Thyroid gland (tissue), 4 donors: ENCODE measurements around the gene ZBBX. TPM values are rescaled to one million over a fixed set of nuclear protein-coding genes. Genes with fewer than 3 reads are reported as not detected.
A peak's percentile ranks its signal among the peaks of the same experiment; 100 is the strongest.
"Not testable (repeated sequence)": the region's sequence is repeated elsewhere in the genome, so short reads cannot be mapped to it uniquely, and the experiment has no call there.

Experiments
- DNase-seq, 2 donors: peaks; one replicate each; pipeline ENCODE4 v3.0.0-alpha.2; 2019
- H3K27ac ChIP-seq, 3 donors: fragments of 200-600 bp; sonication (generic); 1 replicate in 2 of 3; 2 replicates in 1 of 3; pipeline ENCODE4 v1.5.1; 2016 to 2019; ENCODE audit warnings: mild to moderate bottlenecking in 1 of 3, moderate library complexity in 1 of 3
- H3K27me3 ChIP-seq: fragments of 200-600 bp; sonication (generic); one replicate; pipeline ENCODE4 v1.5.1; 2019
- H3K36me3 ChIP-seq, 2 donors: fragments of 200-600 bp; sonication (generic); one replicate each; pipeline ENCODE4 v1.5.1; 2016 to 2019
- H3K4me1 ChIP-seq, 2 donors: fragments of 200-600 bp; sonication (generic); one replicate each; pipeline ENCODE4 v1.5.1; 2017 to 2019
- H3K4me3 ChIP-seq, 3 donors: fragments of 200-600 bp; sonication (generic); replicated peaks in 1 of 3; 1 replicate in 2 of 3; 2 replicates in 1 of 3; pipeline ENCODE4 v1.5.1; 2016; ENCODE audit warnings: mild to moderate bottlenecking in 1 of 3
- H3K9me3 ChIP-seq: fragments of 200-600 bp; sonication (generic); one replicate; pipeline ENCODE4 v1.5.1; 2017
- CTCF ChIP-seq, 6 experiments: fragments of 200-600 bp in 3 of 6; fragments of 450-650 bp in 3 of 6; sonication (generic) in 3 of 6; IDR thresholded peaks; one replicate each; pipeline ENCODE4 v1.5.1; 2016 to 2019; ENCODE audit warnings: antibody characterized with exemption in 6 of 6, mild to moderate bottlenecking in 2 of 6, inconsistent platforms in 1 of 6, moderate library complexity in 1 of 6
- POLR2A ChIP-seq, 2 donors: fragments of 450-650 bp; IDR thresholded peaks; one replicate each; pipeline ENCODE4 v1.6.1; 2017; ENCODE audit warnings: antibody characterized with exemption in 2 of 2, mild to moderate bottlenecking in 2 of 2, moderate library complexity in 1 of 2
- WGBS, 2 donors: methylation state at CpG; one replicate each; pipeline ENCODE4 v1.1.5; 2017; 5-methylcytosine and 5-hydroxymethylcytosine counted together
- intact Hi-C: fragments of 100-400 bp; cut with DNase I; formaldehyde crosslinking; loops from one replicate; pipeline ENCODE4 v1.15.1; 2023
- total RNA-seq, 4 donors: library from RNA; depleted of rRNA; stranded (reverse); fragments of >200 nt; gene quantifications; one replicate each; pipeline ENCODE4 v1.2.3, GENCODE V29; 2016

ZBBX gene
- not detected for total RNA-seq

GRCh38 chr3:167380004-167380689 lies at the start of gene ZBBX:
Gene ZBBX (minus strand): TSS chr3:167380297. CDS start chr3:167372901, 7,396 bp downstream.
- Histone ChIP-seq H3K27me3 (no peaks in the 10 kb centered on the region), H3K9me3 (no peaks in the 10 kb centered on the region), H3K4me1 (peaks cover 0 to 4% of the 10 kb centered on the region in 2 donors), H3K27ac (no peak within 1 kb of the TSS), H3K36me3 (no peaks in the 10 kb centered on the region), H3K4me3 (no peak within 1 kb of the TSS)
- peak; percentile 77 to 84 for DNase-seq
- 4 to 7% methylated on average over 3 to 18 of the region's 28 CpGs for WGBS, 2 donors
- TF ChIP-seq POLR2A (IDR thresholded peaks at IDR 0.05): no peak
- TF ChIP-seq CTCF (IDR thresholded peaks at IDR 0.05): peak; percentile 61 to 88 (median 74)
- intact Hi-C loops: no loop called here

- H3K27ac ChIP-seq, H3K27me3 ChIP-seq, DNase-seq, intact Hi-C loops, H3K4me3 ChIP-seq, H3K36me3 ChIP-seq, H3K4me1 ChIP-seq, H3K9me3 ChIP-seq: not testable (repeated sequence)
- WGBS, 2 donors: 88 to 90% methylated on average over 3 of the region's 3 CpGs
Measured at GRCh38 chr3:167426962-167427361, 46.9 kb upstream of the ZBBX start.

GRCh38 chr3:167422396-167422795 lies 42.3 kb upstream of the ZBBX start:
- DNase-seq, intact Hi-C loops, H3K9me3 ChIP-seq, H3K27ac ChIP-seq, H3K4me1 ChIP-seq, H3K27me3 ChIP-seq, H3K36me3 ChIP-seq, H3K4me3 ChIP-seq: not testable (repeated sequence)
- 84 to 86% methylated on average over 4 of the region's 4 CpGs for WGBS, 2 donors

GRCh38 chr3:167409611-167410010 lies 29.5 kb upstream of the ZBBX start:
- no peak for DNase-seq
- Histone ChIP-seq H3K36me3 (no peaks in the 10 kb centered on the region), H3K27me3 (no peaks in the 10 kb centered on the region), H3K4me1 (no peaks in the 10 kb centered on the region), H3K9me3 (no peaks in the 10 kb centered on the region), H3K27ac (no peak overlapping the region), H3K4me3 (no peak overlapping the region)
- 59 to 78% methylated on average over 1 of the region's 1 CpG for WGBS, 2 donors
- TF ChIP-seq POLR2A (IDR thresholded peaks at IDR 0.05): no peak
- no peak for TF ChIP-seq CTCF (IDR thresholded peaks at IDR 0.05)
- intact Hi-C loops: no loop called here

- no peak overlapping the region for H3K4me3 ChIP-seq
- no peaks in the 10 kb centered on the region for H3K9me3 ChIP-seq
- TF ChIP-seq CTCF (IDR thresholded peaks at IDR 0.05) (peak in 1 of 6 experiments; percentile 24), POLR2A (IDR thresholded peaks at IDR 0.05) (no peak)
- no peaks in the 10 kb centered on the region for H3K27me3 ChIP-seq
- intact Hi-C loops: no loop called here
- H3K36me3 ChIP-seq: no peaks in the 10 kb centered on the region
- no peaks in the 10 kb centered on the region for H3K4me1 ChIP-seq
- peak; percentile 10 to 19 for DNase-seq
- 67 to 70% methylated on average over 3 of the region's 3 CpGs for WGBS, 2 donors
- no peak overlapping the region for H3K27ac ChIP-seq
Measured at GRCh38 chr3:167406876-167407492, 26.9 kb upstream of the ZBBX start.

GRCh38 chr3:167397826-167398225 lies 17.7 kb upstream of the ZBBX start:
- Histone ChIP-seq H3K4me1 (no peaks in the 10 kb centered on the region), H3K27ac (no peak overlapping the region), H3K27me3 (no peaks in the 10 kb centered on the region), H3K36me3 (no peaks in the 10 kb centered on the region), H3K9me3 (no peaks in the 10 kb centered on the region), H3K4me3 (no peak overlapping the region)
- TF ChIP-seq CTCF (IDR thresholded peaks at IDR 0.05) (no peak), POLR2A (IDR thresholded peaks at IDR 0.05) (no peak)
- intact Hi-C loops: no loop called here
- 26 to 30% methylated on average over 1 of the region's 1 CpG for WGBS, 2 donors
- no peak for DNase-seq
